ENCODE data around the gene SLC39A3.

GRCh38 chr19:2711875-2712205 is 28.0 kb downstream of the SLC39A3 start:
- TF ChIP-seq CTCF (conservative IDR thresholded peaks at IDR 0.05; ENCODE audit: low read depth, low read length) (no peak), EZH2phosphoT487 (IDR thresholded peaks at IDR 0.05; ENCODE audit: borderline replicate concordance, low read length) (no peak)
